A549 (cell line): ENCODE measurements around the gene C2orf42. TPM values are rescaled to one million over a fixed set of nuclear protein-coding genes. Genes with fewer than 3 reads are reported as not detected.

Experiments used
- ATAC-seq, 2 experiments: fragments of 200-7000 bp in 1 of 2; fragments of >200 bp in 1 of 2; cut with Nextera tagmentation in 1 of 2; cut with Tn5 transposase in 1 of 2; 3 replicates each; pipeline versions ENCODE4 v1.8.0 to v1.9.1; 2018 to 2020; ENCODE audit warnings: mild to moderate bottlenecking in 1 of 2, moderate library complexity in 1 of 2
- CTCF ChIA-PET: fragments of 300-600 bp; sonication (Branson Sonifier 250); formaldehyde crosslinking; extraction: SDS; loops from one replicate; lab custom pipeline; 2021; ENCODE audit warnings: antibody characterized with exemption, inconsistent platforms; lab: Yijun Ruan, JAX
- POLR2A ChIA-PET: fragments of 350-600 bp; formaldehyde crosslinking; extraction: SDS; loops from one replicate; lab custom pipeline; 2021; ENCODE audit warnings: antibody characterized with exemption, inconsistent platforms; lab: Yijun Ruan, JAX
- DNase-seq, 2 experiments: peaks; one replicate each; pipeline versions ENCODE4 v3.0.0 to v3.0.0-alpha.2; 2011 to 2016; ENCODE audit warnings: low read depth in 1 of 2, low spot score in 1 of 2
- FAIRE-seq: peaks from 2 replicates; lab custom pipeline; 2011; peaks lifted over from hg19 to GRCh38; lab: Jason Lieb, UNC
- H3K27ac ChIP-seq, 2 experiments: fragments of >200 bp; sonication (Bioruptor Twin); formaldehyde crosslinking; 3 replicates each; pipeline ENCODE4 v1.5.1; 2016 to 2017
- H3K4me1 ChIP-seq: fragments of >200 bp; sonication (Bioruptor Twin); formaldehyde crosslinking; 3 replicates; pipeline ENCODE4 v1.6.1; 2016
- H3K4me2 ChIP-seq: fragments of >200 bp; sonication (Bioruptor Twin); formaldehyde crosslinking; 3 replicates; pipeline ENCODE4 v1.6.1; 2016
- H3K4me3 ChIP-seq: fragments of >200 bp; sonication (Bioruptor Twin); formaldehyde crosslinking; 3 replicates; pipeline ENCODE4 v1.5.1; 2016
- H3K9me3 ChIP-seq: fragments of >200 bp; sonication (Bioruptor Twin); formaldehyde crosslinking; 3 replicates; pipeline ENCODE4 v1.6.1; 2016
- CBX8 ChIP-seq: fragments of 200-600 bp; sonication (generic); IDR thresholded peaks from 2 replicates; pipeline ENCODE4 v1.6.1; 2016
- CHD4 ChIP-seq: fragments of 200-600 bp; sonication (generic); IDR thresholded peaks from 2 replicates; pipeline ENCODE4 v1.6.1; 2016; ENCODE audit warnings: antibody characterized with exemption, mild to moderate bottlenecking, borderline replicate concordance
- EHMT2 ChIP-seq: fragments of 200-600 bp; sonication (generic); IDR thresholded peaks from 2 replicates; pipeline ENCODE4 v1.6.1; 2016; ENCODE audit warnings: antibody characterized with exemption, low read depth, mild to moderate bottlenecking, moderate library complexity
- ESRRA ChIP-seq: fragments of 150-350 bp; IDR thresholded peaks from 2 replicates; pipeline ENCODE4 v1.6.1; 2014; ENCODE audit warnings: mild to moderate bottlenecking, low read length, borderline replicate concordance
- FOSB ChIP-seq: fragments of 250-450 bp; sonication (Bioruptor Pico); IDR thresholded peaks from 2 replicates; pipeline ENCODE4 v1.5.0; 2020; ENCODE audit warnings: mild to moderate bottlenecking, moderate library complexity
- FOSL2 ChIP-seq, 2 experiments: fragments of 450-650 bp in 1 of 2; fragments of >200 bp in 1 of 2; sonication (Bioruptor Twin) in 1 of 2; formaldehyde crosslinking; IDR thresholded peaks; 2 replicates each; pipeline versions ENCODE4 v1.5.0 to v1.6.1; 2016 to 2020; ENCODE audit warnings: mild to moderate bottlenecking in 1 of 2, moderate library complexity in 1 of 2
- FOXS1 ChIP-seq: fragments of 250-450 bp; sonication (Bioruptor Pico); IDR thresholded peaks from 2 replicates; pipeline ENCODE4 v1.5.0; 2020; ENCODE audit warnings: mild to moderate bottlenecking, moderate library complexity
- HOXB13 ChIP-seq: fragments of 250-450 bp; sonication (Bioruptor Pico); IDR thresholded peaks from 2 replicates; pipeline ENCODE4 v1.5.0; 2020; ENCODE audit warnings: low read depth, mild to moderate bottlenecking, moderate library complexity
- JUNB ChIP-seq: fragments of >200 bp; sonication (Bioruptor Twin); formaldehyde crosslinking; IDR thresholded peaks from 2 replicates; pipeline ENCODE4 v1.6.1; 2016
- KDM1A ChIP-seq: fragments of 200-600 bp; sonication (generic); IDR thresholded peaks from 2 replicates; pipeline ENCODE4 v1.6.1; 2016; ENCODE audit warnings: low read depth, mild to moderate bottlenecking
- MAZ ChIP-seq: fragments of 150-350 bp; IDR thresholded peaks from 2 replicates; pipeline ENCODE4 v1.6.1; 2014; ENCODE audit warnings: antibody characterized with exemption, low read depth, low read length, borderline replicate concordance
- NFE2L2 ChIP-seq: fragments of 150-350 bp; conservative IDR thresholded peaks from 2 replicates; pipeline ENCODE4 v1.6.1; 2014; ENCODE audit warnings: low read length
- NPAS2 ChIP-seq: fragments of 250-450 bp; sonication (Bioruptor Pico); IDR thresholded peaks from 2 replicates; pipeline ENCODE4 v1.8.0; 2022; ENCODE audit warnings: mild to moderate bottlenecking, moderate library complexity, borderline replicate concordance
- PHF8 ChIP-seq: fragments of 200-600 bp; sonication (generic); IDR thresholded peaks from 2 replicates; pipeline ENCODE4 v1.6.1; 2016; ENCODE audit warnings: low read depth, mild to moderate bottlenecking, antibody characterized with exemption, moderate library complexity, borderline replicate concordance
- POLR2A ChIP-seq: IDR thresholded peaks from 2 replicates; pipeline ENCODE4 v1.6.1; 2012; ENCODE audit warnings: mild to moderate bottlenecking, low read length
- POLR2AphosphoS2 ChIP-seq: conservative IDR thresholded peaks from 2 replicates; pipeline ENCODE4 v1.6.1; 2012; ENCODE audit warnings: low read length, improper control_type of control experiment, inconsistent platforms
- RAD21 ChIP-seq, 2 experiments: fragments of >200 bp in 1 of 2; sonication (Bioruptor Twin) in 1 of 2; formaldehyde crosslinking in 1 of 2; IDR thresholded peaks in 1 of 2; conservative IDR thresholded peaks in 1 of 2; 2 replicates in 1 of 2; 3 replicates in 1 of 2; pipeline ENCODE4 v1.6.1; 2012 to 2018; ENCODE audit warnings: inconsistent platforms in 1 of 2
- RFX5 ChIP-seq: fragments of 450-650 bp; IDR thresholded peaks from 2 replicates; pipeline ENCODE4 v1.7.1; 2014; ENCODE audit warnings: antibody characterized with exemption, mild to moderate bottlenecking, moderate library complexity
- RNF2 ChIP-seq: fragments of 200-600 bp; sonication (generic); IDR thresholded peaks from 2 replicates; pipeline ENCODE4 v1.6.1; 2016; ENCODE audit warnings: low read depth, mild to moderate bottlenecking, antibody characterized with exemption, moderate library complexity, borderline replicate concordance
- SREBF2 ChIP-seq: fragments of 450-650 bp; IDR thresholded peaks from 2 replicates; pipeline ENCODE4 v1.6.1; 2014; ENCODE audit warnings: mild to moderate bottlenecking, moderate library complexity
- TFCP2L1 ChIP-seq: fragments of 250-450 bp; sonication (Bioruptor Pico); IDR thresholded peaks from 2 replicates; pipeline ENCODE4 v1.5.0; 2021; ENCODE audit warnings: mild to moderate bottlenecking
- TP53 ChIP-seq: fragments of 250-450 bp; sonication (Bioruptor Pico); IDR thresholded peaks from 2 replicates; pipeline ENCODE4 v1.5.0; 2021; ENCODE audit warnings: mild to moderate bottlenecking, moderate library complexity
- ZNF302 ChIP-seq: fragments of 250-450 bp; sonication (Bioruptor Pico); IDR thresholded peaks from 2 replicates; pipeline ENCODE4 v1.9.0; 2021; ENCODE audit warnings: inconsistent platforms, mild to moderate bottlenecking, moderate library complexity
- ZSCAN20 ChIP-seq: fragments of 250-450 bp; sonication (Bioruptor Pico); IDR thresholded peaks from 2 replicates; pipeline ENCODE4 v1.8.0; 2022; ENCODE audit warnings: mild to moderate bottlenecking, moderate library complexity
- WGBS: methylation state at CpG from one replicate; pipeline ENCODE4 v1.1.6; 2017; ENCODE audit errors: missing lambda C conversion rate; 5-methylcytosine and 5-hydroxymethylcytosine counted together
- polyA plus RNA-seq, 4 experiments: library from polyadenylated mRNA; depleted of rRNA in 3 of 4; stranded (reverse); fragments of >200 nt; fragmentation: RNase III in 1 of 4; extraction: RNeasy Plus Mini Kit Qiagen cat#74134 plus additional on column Dnase treatment in 1 of 4; gene quantifications; 2 replicates in 3 of 4; 3 replicates in 1 of 4; pipeline ENCODE4 v1.2.3, GENCODE V29; 2011 to 2017
- TF ChIP-seq, protein P1 (sequence below): fragments of 250-450 bp; sonication (Bioruptor Pico); IDR thresholded peaks from 2 replicates; pipeline ENCODE4 v1.5.0; 2020; ENCODE audit warnings: low read depth, mild to moderate bottlenecking, moderate library complexity
- TF ChIP-seq, protein P2 (sequence below): fragments of 200-600 bp; sonication (generic); IDR thresholded peaks from 2 replicates; pipeline ENCODE4 v1.6.1; 2016; ENCODE audit warnings: antibody characterized with exemption, mild to moderate bottlenecking, moderate library complexity
- TF ChIP-seq, protein P3 (sequence below): IDR thresholded peaks from 2 replicates; pipeline ENCODE4 v1.6.1; 2012
- TF ChIP-seq, protein P4 (sequence below): fragments of 150-350 bp; IDR thresholded peaks from 2 replicates; pipeline ENCODE4 v1.6.1; 2014; ENCODE audit warnings: low read depth, mild to moderate bottlenecking, low read length

C2orf42 gene
- polyA plus RNA-seq, 2 of the 4 experiments (the other 2 are of a cell fraction): 9.5 to 10.4 TPM

DNA sequence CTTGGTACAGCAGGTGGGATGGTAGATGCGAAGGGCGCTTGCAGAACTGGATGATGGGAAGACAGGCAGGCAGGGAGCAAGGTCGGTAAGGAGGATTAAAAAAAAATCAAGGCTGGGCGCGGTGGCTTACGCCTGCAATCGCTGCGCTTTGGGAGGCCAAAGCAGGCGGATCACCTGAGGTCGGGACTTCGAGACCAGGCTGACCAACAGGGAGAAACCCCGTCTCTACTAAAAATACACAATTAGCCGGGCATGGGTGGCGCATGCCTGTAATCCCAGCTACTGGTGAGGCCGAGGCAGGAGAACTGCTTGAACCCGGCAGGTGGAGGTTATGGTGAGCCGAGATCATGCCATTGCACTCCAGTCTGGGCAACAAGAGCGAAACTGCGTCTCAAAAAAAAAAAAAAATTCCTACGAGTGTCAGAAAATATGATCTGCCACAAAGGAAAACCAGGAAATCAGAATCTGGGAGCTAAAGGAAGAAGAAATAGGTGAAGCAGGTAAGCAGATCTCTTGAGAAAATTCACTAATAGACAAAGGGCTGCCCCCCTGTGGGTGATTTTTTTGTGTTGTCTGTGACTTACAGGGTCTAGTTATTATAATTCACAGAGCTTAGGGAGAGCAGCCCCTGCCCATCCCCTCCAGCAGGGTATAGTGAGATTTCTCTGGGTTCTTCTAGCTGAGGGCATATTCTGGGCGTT lies 46.2 kb downstream of the C2orf42 start:
- POLR2A ChIA-PET: interaction anchor here (2.0 to 5.5 kb wide), 3 partner anchors 20 to 231 kb away, joined by 7 to 87 read pairs (median 59); partner anchors contain the start of genes C2orf42 and MXD1
- 88% methylated on average over 21 of the region's 21 CpGs for WGBS
- DNase-seq (no peak), FAIRE-seq (no peak), ATAC-seq (no peak)
- no peak overlapping the region for H3K4me2 ChIP-seq
- H3K27ac ChIP-seq: no peak overlapping the region
- H3K4me1 ChIP-seq: peaks cover 19% of the 10 kb centered on the region
- H3K4me3 ChIP-seq: no peak overlapping the region
- CTCF ChIA-PET: interaction anchor here (1.1 to 8.5 kb wide), 8 partner anchors 11 to 233 kb away, joined by 3 to 89 read pairs (median 16); partner anchors contain the start of genes MXD1 and PCBP1
- TF ChIP-seq CBX8 (no peak), POLR2AphosphoS2 (no peak), PHF8 (no peak), ZNF302 (CRISPR knock-in tag) (no peak)
- no peaks in the 10 kb centered on the region for H3K9me3 ChIP-seq

DNA sequence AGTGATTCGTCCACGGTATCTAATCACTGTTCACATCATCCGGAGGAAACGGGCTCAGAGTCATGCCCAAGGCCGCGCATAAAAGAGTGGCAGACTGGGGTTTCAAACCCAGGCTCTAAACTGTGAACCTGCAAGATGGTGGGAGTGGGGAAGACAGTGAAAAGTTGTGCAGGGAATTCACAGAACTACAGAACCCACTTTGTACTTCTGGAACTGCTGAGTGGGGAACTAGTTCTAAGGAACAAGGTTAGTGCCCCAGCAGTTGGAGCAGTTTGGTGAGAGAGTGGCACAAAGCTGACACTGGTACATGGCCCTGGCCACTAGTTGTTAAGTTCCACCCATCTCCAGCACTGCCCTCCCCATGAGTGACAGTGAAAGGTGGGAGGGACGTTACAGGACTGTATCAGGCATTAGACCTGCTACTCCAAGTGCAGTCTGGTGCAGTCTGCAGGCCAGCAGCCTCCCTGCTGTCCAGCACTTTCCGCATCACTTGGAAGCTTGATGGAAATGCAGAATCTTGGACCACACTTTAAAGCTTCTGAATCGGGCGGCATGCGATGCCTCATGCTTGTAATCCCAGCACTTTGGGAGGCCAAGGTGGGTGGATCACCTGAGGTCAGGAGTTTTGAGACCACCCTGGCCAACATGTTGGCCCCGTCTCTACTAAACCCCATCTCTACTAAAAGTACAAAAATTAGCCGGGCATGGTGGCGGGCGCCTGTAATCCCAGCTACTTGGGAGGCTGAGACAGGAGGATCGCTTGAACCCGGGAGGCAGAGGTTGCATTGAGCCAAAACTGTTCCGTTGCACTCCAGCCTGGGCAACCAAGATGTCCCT lies 47.3 kb downstream of the C2orf42 start:
- FAIRE-seq: no peak
- 66% methylated on average over 18 of the region's 18 CpGs for WGBS
- TF ChIP-seq, protein P1, sequence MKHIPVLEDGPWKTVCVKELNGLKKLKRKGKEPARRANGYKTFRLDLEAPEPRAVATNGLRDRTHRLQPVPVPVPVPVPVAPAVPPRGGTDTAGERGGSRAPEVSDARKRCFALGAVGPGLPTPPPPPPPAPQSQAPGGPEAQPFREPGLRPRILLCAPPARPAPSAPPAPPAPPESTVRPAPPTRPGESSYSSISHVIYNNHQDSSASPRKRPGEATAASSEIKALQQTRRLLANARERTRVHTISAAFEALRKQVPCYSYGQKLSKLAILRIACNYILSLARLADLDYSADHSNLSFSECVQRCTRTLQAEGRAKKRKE (CRISPR knock-in tag): no peak
- TF ChIP-seq EHMT2 (no peak), CBX8 (no peak), POLR2A (peak; percentile 41; the same call in 1 of the 2 replicates), JUNB (no peak), NPAS2 (CRISPR knock-in tag) (no peak), FOXS1 (CRISPR knock-in tag) (no peak), ZSCAN20 (CRISPR knock-in tag) (0 out of 2 replicates have a peak, but pooled peaks have one; percentile 28), FOSB (CRISPR knock-in tag) (0 out of 2 replicates have a peak, but pooled peaks have one; percentile 6), ESRRA (no peak), TFCP2L1 (CRISPR knock-in tag) (peak; percentile 77), CHD4 (no peak), SREBF2 (no peak), FOSL2 (IDR thresholded peaks at IDR 0.05) (no peak), FOSL2 (CRISPR knock-in tag; IDR thresholded peaks at IDR 0.05) (no peak), KDM1A (no peak), RAD21 (conservative IDR thresholded peaks at IDR 0.05 in 1 of 2, IDR thresholded peaks at IDR 0.05 in 1 of 2) (no peak), RNF2 (no peak), TP53 (CRISPR knock-in tag) (peak; percentile 85), RFX5 (no peak), MAZ (no peak), ZNF302 (CRISPR knock-in tag) (no peak), HOXB13 (no peak), NFE2L2 (no peak; the same call in 1 of the 2 replicates)
- TF ChIP-seq, protein P2, sequence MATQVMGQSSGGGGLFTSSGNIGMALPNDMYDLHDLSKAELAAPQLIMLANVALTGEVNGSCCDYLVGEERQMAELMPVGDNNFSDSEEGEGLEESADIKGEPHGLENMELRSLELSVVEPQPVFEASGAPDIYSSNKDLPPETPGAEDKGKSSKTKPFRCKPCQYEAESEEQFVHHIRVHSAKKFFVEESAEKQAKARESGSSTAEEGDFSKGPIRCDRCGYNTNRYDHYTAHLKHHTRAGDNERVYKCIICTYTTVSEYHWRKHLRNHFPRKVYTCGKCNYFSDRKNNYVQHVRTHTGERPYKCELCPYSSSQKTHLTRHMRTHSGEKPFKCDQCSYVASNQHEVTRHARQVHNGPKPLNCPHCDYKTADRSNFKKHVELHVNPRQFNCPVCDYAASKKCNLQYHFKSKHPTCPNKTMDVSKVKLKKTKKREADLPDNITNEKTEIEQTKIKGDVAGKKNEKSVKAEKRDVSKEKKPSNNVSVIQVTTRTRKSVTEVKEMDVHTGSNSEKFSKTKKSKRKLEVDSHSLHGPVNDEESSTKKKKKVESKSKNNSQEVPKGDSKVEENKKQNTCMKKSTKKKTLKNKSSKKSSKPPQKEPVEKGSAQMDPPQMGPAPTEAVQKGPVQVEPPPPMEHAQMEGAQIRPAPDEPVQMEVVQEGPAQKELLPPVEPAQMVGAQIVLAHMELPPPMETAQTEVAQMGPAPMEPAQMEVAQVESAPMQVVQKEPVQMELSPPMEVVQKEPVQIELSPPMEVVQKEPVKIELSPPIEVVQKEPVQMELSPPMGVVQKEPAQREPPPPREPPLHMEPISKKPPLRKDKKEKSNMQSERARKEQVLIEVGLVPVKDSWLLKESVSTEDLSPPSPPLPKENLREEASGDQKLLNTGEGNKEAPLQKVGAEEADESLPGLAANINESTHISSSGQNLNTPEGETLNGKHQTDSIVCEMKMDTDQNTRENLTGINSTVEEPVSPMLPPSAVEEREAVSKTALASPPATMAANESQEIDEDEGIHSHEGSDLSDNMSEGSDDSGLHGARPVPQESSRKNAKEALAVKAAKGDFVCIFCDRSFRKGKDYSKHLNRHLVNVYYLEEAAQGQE: peak; percentile 47; the same call in 1 of the 2 replicates
- TF ChIP-seq, protein P3, sequence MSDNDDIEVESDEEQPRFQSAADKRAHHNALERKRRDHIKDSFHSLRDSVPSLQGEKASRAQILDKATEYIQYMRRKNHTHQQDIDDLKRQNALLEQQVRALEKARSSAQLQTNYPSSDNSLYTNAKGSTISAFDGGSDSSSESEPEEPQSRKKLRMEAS: no peak
- TF ChIP-seq, protein P4, sequence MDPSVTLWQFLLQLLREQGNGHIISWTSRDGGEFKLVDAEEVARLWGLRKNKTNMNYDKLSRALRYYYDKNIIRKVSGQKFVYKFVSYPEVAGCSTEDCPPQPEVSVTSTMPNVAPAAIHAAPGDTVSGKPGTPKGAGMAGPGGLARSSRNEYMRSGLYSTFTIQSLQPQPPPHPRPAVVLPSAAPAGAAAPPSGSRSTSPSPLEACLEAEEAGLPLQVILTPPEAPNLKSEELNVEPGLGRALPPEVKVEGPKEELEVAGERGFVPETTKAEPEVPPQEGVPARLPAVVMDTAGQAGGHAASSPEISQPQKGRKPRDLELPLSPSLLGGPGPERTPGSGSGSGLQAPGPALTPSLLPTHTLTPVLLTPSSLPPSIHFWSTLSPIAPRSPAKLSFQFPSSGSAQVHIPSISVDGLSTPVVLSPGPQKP: no peak

More for the DNA sequence above, 47.3 kb downstream of the C2orf42 start:
- Histone ChIP-seq H3K4me3 (peak overlapping the region; percentile 45), H3K4me1 (peaks cover 19% of the 10 kb centered on the region), H3K27ac (peak overlapping the region; percentile 96 to 100), H3K9me3 (no peaks in the 10 kb centered on the region), H3K4me2 (peak overlapping the region; percentile 80)
- CTCF ChIA-PET: interaction anchor here (0.6 to 8.5 kb wide), 45 partner anchors 8 to 355 kb away, joined by 3 to 89 read pairs (median 4); partner anchors contain the start of genes MXD1, PCBP1 and SNRPG
- POLR2A ChIA-PET: interaction anchor here (1.2 to 5.5 kb wide), 10 partner anchors 16 to 229 kb away, joined by 3 to 87 read pairs (median 7); partner anchors contain the start of genes C2orf42, MXD1, PCBP1 and SNRPG
- peak; percentile 31 to 54; a peak in 5 of 6 replicates for ATAC-seq
- peak in 1 of 2 experiments; percentile 81 for DNase-seq
